NCI-H1048 (cell line): ENCODE results near the gene GRM7.

Experiments
- DNase-seq: peaks from one replicate; lab custom pipeline; 2025; lab: John Stamatoyannopoulos, UW

The GRM7 gene

GRCh38 chr3:7720649-7721297 lies 859.9 kb downstream of the GRM7 start:
- no peak for DNase-seq

- DNase-seq: no peak
Observed at GRCh38 chr3:7721869-7722268, 861.0 kb downstream of the GRM7 start.

- DNase-seq: no peak
Observed at GRCh38 chr3:7728566-7729519, 867.9 kb downstream of the GRM7 start.

- no peak for DNase-seq
Observed at GRCh38 chr3:7733933-7734332, 873.0 kb downstream of the GRM7 start.

- DNase-seq: no peak
Observed at GRCh38 chr3:7734456-7734855, 873.5 kb downstream of the GRM7 start.

GRCh38 chr3:7737263-7737662 lies 876.3 kb downstream of the GRM7 start:
- DNase-seq: no peak

- DNase-seq: no peak
Observed at GRCh38 chr3:7739754-7740153, 878.8 kb downstream of the GRM7 start.

- no peak for DNase-seq
Observed at GRCh38 chr3:7740458-7740857, 879.5 kb downstream of the GRM7 start.

- no peak for DNase-seq
Observed at GRCh38 chr3:7744850-7745249, 883.9 kb downstream of the GRM7 start.

- DNase-seq: no peak
Observed at GRCh38 chr3:7745711-7746110, 884.8 kb downstream of the GRM7 start.

GRCh38 chr3:7749931-7750695 lies 889.2 kb downstream of the GRM7 start:
- DNase-seq: no peak

- DNase-seq: no peak
Observed at GRCh38 chr3:7752005-7752404, 891.1 kb downstream of the GRM7 start.

- DNase-seq: no peak
Observed at GRCh38 chr3:7754653-7755441, 893.9 kb downstream of the GRM7 start.

- DNase-seq: no peak
Observed at GRCh38 chr3:7759630-7760029, 898.7 kb downstream of the GRM7 start.

GRCh38 chr3:7760718-7761117 lies 899.8 kb downstream of the GRM7 start:
- no peak for DNase-seq

- DNase-seq: no peak
Observed at GRCh38 chr3:7764115-7764514, 903.2 kb downstream of the GRM7 start.

GRCh38 chr3:7766530-7766929 lies 905.6 kb downstream of the GRM7 start:
- no peak for DNase-seq

GRCh38 chr3:7779331-7779730 lies 918.4 kb downstream of the GRM7 start:
- DNase-seq: no peak

GRCh38 chr3:7781395-7781794 lies 920.5 kb downstream of the GRM7 start:
- no peak for DNase-seq

- DNase-seq: no peak
Observed at GRCh38 chr3:7787871-7788828, 927.2 kb downstream of the GRM7 start.

GRCh38 chr3:7788881-7789280 lies 928.0 kb downstream of the GRM7 start:
- DNase-seq: no peak
